BJ (cell line): Measurements from ENCODE around the gene MCC. TPM values are rescaled to one million over a fixed set of nuclear protein-coding genes. Genes with fewer than 3 reads are reported as not detected.

Experiments
- CTCF ChIA-PET: fragments of 350-600 bp; formaldehyde crosslinking; extraction: SDS; loops from one replicate; lab custom pipeline; 2021; ENCODE audit warnings: antibody characterized with exemption, inconsistent platforms; lab: Yijun Ruan, JAX
- POLR2A ChIA-PET: fragments of 300-600 bp; sonication (Branson Sonifier 250); formaldehyde crosslinking; extraction: SDS; loops from one replicate; lab custom pipeline; 2021; ENCODE audit warnings: antibody characterized with exemption; lab: Charles Lee
- DNase-seq: peaks from one replicate; pipeline ENCODE4 v3.0.0-alpha.2; 2011; ENCODE audit warnings: low read depth
- H3K27me3 ChIP-seq: 2 replicates; pipeline ENCODE4 v1.6.0; 2011; ENCODE audit warnings: low read length; ENCODE audit not compliant: control insufficient read depth, insufficient read depth
- H3K36me3 ChIP-seq: 2 replicates; pipeline ENCODE4 v1.5.1; 2011; ENCODE audit warnings: low read length; ENCODE audit not compliant: control insufficient read depth, insufficient read depth
- H3K4me3 ChIP-seq: 2 replicates; pipeline ENCODE4 v1.5.1; 2011; ENCODE audit warnings: low read depth, mild to moderate bottlenecking, control low read depth, low read length
- CTCF ChIP-seq: IDR thresholded peaks from 2 replicates; pipeline ENCODE4 v1.5.1; 2011; ENCODE audit warnings: low read depth, mild to moderate bottlenecking, control low read depth, inconsistent platforms, low read length, moderate library complexity; ENCODE audit not compliant: insufficient read depth
- polyA plus RNA-seq: library from polyadenylated mRNA; depleted of rRNA; stranded (reverse); fragments of >200 nt; gene quantifications from 2 replicates; pipeline ENCODE4 v1.2.3, GENCODE V29; 2011

MCC gene
- polyA plus RNA-seq, 1 experiment, result 2.3 TPM

- TF ChIP-seq CTCF, result no peak
- no peaks in the 10 kb centered on the region for H3K36me3 ChIP-seq
- no peak for DNase-seq
- CTCF ChIA-PET, result interaction anchor here (0.8 kb wide), 2 partner anchors 11 to 113 kb away, joined by 3 to 5 read pairs; no protein-coding TSS in a partner anchor
- H3K4me3 ChIP-seq, result no peak overlapping the region
- POLR2A ChIA-PET, result no interaction called here
- no peaks in the 10 kb centered on the region for H3K27me3 ChIP-seq
Observed at GRCh38 chr5:113181409-113181808, 306.8 kb downstream of the MCC start.

- ChIA-PET CTCF (no interaction called here), POLR2A (no interaction called here)
- no peak for DNase-seq
- Histone ChIP-seq H3K4me3 (no peak overlapping the region), H3K27me3 (no peaks in the 10 kb centered on the region), H3K36me3 (no peaks in the 10 kb centered on the region)
- no peak for TF ChIP-seq CTCF
Observed at GRCh38 chr5:113179156-113179555, 309.1 kb downstream of the MCC start.

- TF ChIP-seq CTCF, result no peak
Observed at GRCh38 chr5:113178073-113178779, 310.0 kb downstream of the MCC start.

GRCh38 chr5:113177225-113177624 is 311.0 kb downstream of the MCC start:
- Histone ChIP-seq H3K4me3 (no peak overlapping the region), H3K36me3 (no peaks in the 10 kb centered on the region), H3K27me3 (no peaks in the 10 kb centered on the region)
- POLR2A ChIA-PET, result no interaction called here
- no peak for TF ChIP-seq CTCF
- no peak for DNase-seq
- CTCF ChIA-PET, result no interaction called here

More at GRCh38 chr5:113178073-113178779, 310.0 kb downstream of the MCC start:
- no peak overlapping the region for H3K4me3 ChIP-seq
- DNase-seq, result no peak
- H3K27me3 ChIP-seq, result no peaks in the 10 kb centered on the region
- POLR2A ChIA-PET, result no interaction called here
- H3K36me3 ChIP-seq, result no peaks in the 10 kb centered on the region
- CTCF ChIA-PET, result no interaction called here

GRCh38 chr5:113176734-113177133 is 311.5 kb downstream of the MCC start:
- ChIA-PET CTCF (no interaction called here), POLR2A (no interaction called here)
- Histone ChIP-seq H3K27me3 (no peaks in the 10 kb centered on the region), H3K36me3 (no peaks in the 10 kb centered on the region), H3K4me3 (no peak overlapping the region)
- no peak for DNase-seq
- no peak for TF ChIP-seq CTCF
